IgD-negative memory B cell (primary cell): ENCODE data around the gene ZDHHC21. TPM values are rescaled to one million over a fixed set of nuclear protein-coding genes. Genes with fewer than 3 reads are reported as not detected.

Experiments
- H3K27ac Mint-ChIP-seq, 3 donors: one replicate each; pipeline ENCODE4 v1.8.0; 2020 to 2022; ENCODE audit warnings: mild to moderate bottlenecking in 3 of 3, mixed read lengths in 3 of 3, moderate library complexity in 1 of 3
- H3K27me3 Mint-ChIP-seq: one replicate; pipeline ENCODE4 v1.8.0; 2021; ENCODE audit warnings: mixed read lengths
- H3K36me3 Mint-ChIP-seq: one replicate; pipeline ENCODE4 v1.8.0; 2020; ENCODE audit warnings: mild to moderate bottlenecking, mixed read lengths
- H3K4me1 Mint-ChIP-seq, 3 donors: one replicate each; pipeline ENCODE4 v1.8.0; 2020 to 2022; ENCODE audit warnings: mixed read lengths in 3 of 3, mild to moderate bottlenecking in 1 of 3
- H3K4me3 Mint-ChIP-seq, 4 donors: one replicate each; pipeline ENCODE4 v1.8.0; 2020 to 2022; ENCODE audit warnings: mild to moderate bottlenecking in 4 of 4, mixed read lengths in 4 of 4, moderate library complexity in 3 of 4
- H3K9me3 Mint-ChIP-seq, 3 donors: one replicate each; pipeline ENCODE4 v1.8.0; 2020 to 2021; ENCODE audit warnings: mixed read lengths in 3 of 3, mild to moderate bottlenecking in 1 of 3
- polyA plus RNA-seq: library from polyadenylated mRNA; unstranded; fragments of 300-500 nt; fragmentation: Illumina TruSeq; gene quantifications from one replicate; pipeline ENCODE4 v1.2.3, GENCODE V29; 2021

Gene ZDHHC21, protein sequence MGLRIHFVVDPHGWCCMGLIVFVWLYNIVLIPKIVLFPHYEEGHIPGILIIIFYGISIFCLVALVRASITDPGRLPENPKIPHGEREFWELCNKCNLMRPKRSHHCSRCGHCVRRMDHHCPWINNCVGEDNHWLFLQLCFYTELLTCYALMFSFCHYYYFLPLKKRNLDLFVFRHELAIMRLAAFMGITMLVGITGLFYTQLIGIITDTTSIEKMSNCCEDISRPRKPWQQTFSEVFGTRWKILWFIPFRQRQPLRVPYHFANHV
- polyA plus RNA-seq: 4.0 TPM

DNA sequence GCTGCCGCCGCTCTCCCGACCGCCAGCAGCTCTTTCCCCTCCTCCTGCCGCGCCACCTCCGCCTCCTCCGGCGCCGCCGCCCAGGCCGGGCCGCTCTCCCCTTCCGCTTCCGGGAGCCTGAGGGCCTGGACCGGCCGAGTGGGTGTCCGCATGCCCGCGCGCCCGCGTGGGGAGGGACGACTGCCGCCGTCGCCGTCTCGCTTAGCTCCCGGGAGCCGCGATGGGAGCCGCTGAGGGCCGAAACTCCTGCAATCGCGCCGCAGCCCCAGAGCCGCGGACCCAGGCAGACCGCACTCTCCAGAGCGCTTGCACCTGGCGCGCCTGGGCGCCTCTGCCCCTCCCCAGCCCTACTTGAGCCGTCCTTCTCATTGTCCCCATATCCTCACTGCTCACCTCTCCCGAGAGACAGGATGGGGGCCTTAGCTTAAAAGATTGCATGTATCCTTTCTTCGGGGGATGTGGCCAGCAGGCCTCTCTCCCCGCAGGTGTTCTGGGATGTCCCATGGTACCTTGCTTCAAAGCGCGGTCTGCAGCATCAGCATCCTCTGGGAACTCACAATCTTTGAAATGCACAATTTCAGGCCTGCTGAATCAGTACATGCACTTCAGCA, at the start of gene ZDHHC21:
ZDHHC21 (minus strand) TSS at position 182 of the 611 bp plus-strand sequence. CDS start 19,092 bp downstream, outside the sequence.
- peaks cover 29 to 41% (median 38%) of the 10 kb centered on the region in 3 donors for H3K4me1 Mint-ChIP-seq
- peak within 1 kb of the TSS; percentile 76 to 98 (median 94) for H3K4me3 Mint-ChIP-seq

DNA sequence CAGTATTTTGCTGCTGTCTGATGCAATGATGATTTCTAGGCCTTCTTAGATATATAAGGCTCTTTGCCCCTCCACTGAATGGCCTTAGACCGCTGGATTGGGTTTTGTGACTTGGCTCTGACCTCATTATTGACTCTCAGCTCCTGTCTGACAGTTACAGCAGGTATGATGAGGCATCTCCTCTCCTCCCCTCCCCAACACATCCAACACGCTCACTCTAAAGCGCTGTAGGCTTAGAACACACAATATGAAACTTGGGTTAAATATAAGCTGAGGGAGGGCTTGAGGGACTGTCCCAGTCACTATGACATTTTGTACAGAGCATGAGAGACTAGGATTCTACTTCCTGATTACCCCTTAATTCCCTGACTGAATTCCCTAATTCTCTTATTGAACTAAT, 48.1 kb upstream of the ZDHHC21 start:
- H3K27me3 Mint-ChIP-seq: peaks cover 6% of the 10 kb centered on the region
- H3K27ac Mint-ChIP-seq: peak overlapping the region in 1 of 3 donors; percentile 16
- H3K4me1 Mint-ChIP-seq: no peaks in the 10 kb centered on the region
- H3K4me3 Mint-ChIP-seq: no peak overlapping the region
- H3K9me3 Mint-ChIP-seq: peaks cover 0 to 3% (median 3%) of the 10 kb centered on the region in 3 donors
- H3K36me3 Mint-ChIP-seq: no peaks in the 10 kb centered on the region

More for the DNA sequence above, at the start of gene ZDHHC21:
- no peaks in the 10 kb centered on the region for H3K9me3 Mint-ChIP-seq
- peak within 1 kb of the TSS; percentile 48 to 90 (median 63) for H3K27ac Mint-ChIP-seq
- no peaks in the 10 kb centered on the region for H3K36me3 Mint-ChIP-seq
- no peaks in the 10 kb centered on the region for H3K27me3 Mint-ChIP-seq

GRCh38 chr9:14733133-14733532, 39.9 kb upstream of the ZDHHC21 start:
- Mint-ChIP-seq H3K9me3 (no peaks in the 10 kb centered on the region), H3K4me3 (no peak overlapping the region), H3K36me3 (no peaks in the 10 kb centered on the region), H3K4me1 (no peaks in the 10 kb centered on the region), H3K27ac (no peak overlapping the region), H3K27me3 (peaks cover 12% of the 10 kb centered on the region)

GRCh38 chr9:14731294-14731981, 38.2 kb upstream of the ZDHHC21 start:
- no peaks in the 10 kb centered on the region for H3K9me3 Mint-ChIP-seq
- H3K27me3 Mint-ChIP-seq: peaks cover 10% of the 10 kb centered on the region
- peaks cover 4% of the 10 kb centered on the region for H3K36me3 Mint-ChIP-seq
- H3K4me1 Mint-ChIP-seq: no peaks in the 10 kb centered on the region
- no peak overlapping the region for H3K4me3 Mint-ChIP-seq
- H3K27ac Mint-ChIP-seq: no peak overlapping the region

DNA sequence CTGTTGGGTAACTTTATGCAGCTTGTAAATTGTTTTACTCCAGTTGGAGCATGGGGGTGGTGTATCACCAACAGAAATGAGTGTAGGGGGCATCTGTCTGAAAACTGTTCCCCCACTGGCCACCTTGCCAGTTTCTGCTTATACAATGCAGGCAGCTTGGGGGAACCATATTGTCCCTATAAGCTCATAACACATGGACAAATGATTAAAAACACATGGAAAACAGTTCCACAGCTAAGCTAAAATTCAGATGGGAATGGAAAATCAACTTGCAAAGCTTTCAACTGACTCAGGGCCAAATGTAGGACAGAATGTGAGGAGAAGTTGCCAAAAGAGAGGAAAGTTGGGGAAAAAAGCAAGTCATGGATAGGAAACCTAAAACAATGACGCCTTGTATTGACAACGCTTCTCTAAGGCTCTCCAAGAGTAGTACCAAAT, 37.2 kb upstream of the ZDHHC21 start:
- H3K27me3 Mint-ChIP-seq: peaks cover 9% of the 10 kb centered on the region
- no peak overlapping the region for H3K4me3 Mint-ChIP-seq
- H3K36me3 Mint-ChIP-seq: peaks cover 4% of the 10 kb centered on the region
- no peaks in the 10 kb centered on the region for H3K9me3 Mint-ChIP-seq
- no peak overlapping the region for H3K27ac Mint-ChIP-seq
- no peaks in the 10 kb centered on the region for H3K4me1 Mint-ChIP-seq

DNA sequence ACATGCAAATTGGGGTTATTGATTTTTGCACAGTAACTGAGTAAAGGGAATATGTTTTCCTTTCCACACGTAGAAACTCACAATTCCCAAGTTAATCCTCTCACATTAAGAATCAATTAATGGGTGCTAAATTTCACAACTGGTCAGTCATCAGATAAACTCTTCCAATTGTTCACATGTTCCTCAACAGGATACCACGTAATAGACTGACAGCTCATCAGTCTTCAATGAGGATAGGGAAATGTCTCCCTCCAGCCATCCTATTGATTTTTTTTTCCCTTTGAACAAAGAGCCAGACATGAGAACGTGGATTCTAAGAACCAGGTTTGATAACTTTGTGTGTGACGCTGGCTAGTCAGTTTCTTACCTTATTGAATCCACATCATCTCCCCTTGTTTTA, 30.1 kb upstream of the ZDHHC21 start:
- H3K27ac Mint-ChIP-seq: no peak overlapping the region
- peaks cover 0 to 2% (median 2%) of the 10 kb centered on the region in 3 donors for H3K9me3 Mint-ChIP-seq
- H3K4me3 Mint-ChIP-seq: no peak overlapping the region
- peaks cover 12% of the 10 kb centered on the region for H3K27me3 Mint-ChIP-seq
- H3K4me1 Mint-ChIP-seq: no peaks in the 10 kb centered on the region
- peaks cover 4% of the 10 kb centered on the region for H3K36me3 Mint-ChIP-seq

DNA sequence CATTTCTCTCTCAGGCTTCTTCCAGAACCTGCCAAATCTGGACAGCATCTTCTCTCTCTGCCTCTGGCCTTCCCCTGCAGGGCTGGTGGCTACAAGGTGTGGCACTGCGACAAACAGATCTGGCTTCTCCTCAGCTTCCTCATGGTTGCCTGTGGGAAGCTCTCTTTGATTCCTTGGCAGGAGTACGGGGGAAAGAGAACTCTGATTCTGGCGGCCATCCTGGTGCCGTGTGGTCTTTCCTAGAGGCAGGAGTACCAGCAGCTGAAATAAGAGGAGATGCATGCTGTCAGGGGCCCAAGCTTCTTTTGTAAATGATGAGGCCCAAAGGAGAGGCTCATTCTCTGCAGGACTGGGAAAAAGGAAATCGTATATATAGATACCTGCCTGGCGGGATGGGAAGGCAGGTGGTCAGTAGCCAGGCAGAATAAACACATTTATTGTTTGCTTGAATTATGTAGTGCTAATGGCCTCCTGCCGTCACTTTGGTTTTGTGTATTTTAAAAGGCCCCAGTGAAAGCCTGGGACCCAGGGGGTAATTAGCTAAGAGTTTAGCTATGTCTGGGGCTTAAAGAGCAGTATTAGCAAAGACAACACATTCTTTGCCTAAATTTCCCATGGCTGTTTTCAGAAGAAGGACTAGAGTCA, 29.3 kb upstream of the ZDHHC21 start, which contains the start of gene CER1:
CER1 (minus strand) TSS at position 343 of the 645 bp plus-strand sequence; CDS start at position 282, 61 bp downstream.
- Mint-ChIP-seq H3K9me3 (peaks cover 0 to 2% (median 2%) of the 10 kb centered on the region in 3 donors), H3K4me3 (no peak within 1 kb of the TSS), H3K27ac (no peak within 1 kb of the TSS), H3K36me3 (peaks cover 2% of the 10 kb centered on the region), H3K27me3 (peaks cover 14% of the 10 kb centered on the region), H3K4me1 (no peaks in the 10 kb centered on the region)

- H3K27me3 Mint-ChIP-seq: peaks cover 13% of the 10 kb centered on the region
- no peaks in the 10 kb centered on the region for H3K36me3 Mint-ChIP-seq
- no peak overlapping the region for H3K4me3 Mint-ChIP-seq
- H3K27ac Mint-ChIP-seq: no peak overlapping the region
- H3K9me3 Mint-ChIP-seq: peaks cover 0 to 2% (median 0%) of the 10 kb centered on the region in 3 donors
- no peaks in the 10 kb centered on the region for H3K4me1 Mint-ChIP-seq
These were observed 26.1 kb upstream of the ZDHHC21 start for GRCh38 chr9:14719231-14719923.

GRCh38 chr9:14715102-14715501, 21.9 kb upstream of the ZDHHC21 start:
- no peak overlapping the region for H3K27ac Mint-ChIP-seq
- peaks cover 0 to 2% (median 0%) of the 10 kb centered on the region in 3 donors for H3K9me3 Mint-ChIP-seq
- no peaks in the 10 kb centered on the region for H3K36me3 Mint-ChIP-seq
- H3K27me3 Mint-ChIP-seq: peaks cover 7% of the 10 kb centered on the region
- H3K4me1 Mint-ChIP-seq: peaks cover 5 to 12% (median 7%) of the 10 kb centered on the region in 3 donors
- H3K4me3 Mint-ChIP-seq: no peak overlapping the region

- Mint-ChIP-seq H3K27ac (no peak overlapping the region), H3K27me3 (peaks cover 4% of the 10 kb centered on the region), H3K9me3 (peaks cover 0 to 2% (median 1%) of the 10 kb centered on the region in 3 donors), H3K4me1 (peaks cover 6 to 12% (median 7%) of the 10 kb centered on the region in 3 donors), H3K36me3 (no peaks in the 10 kb centered on the region), H3K4me3 (peak overlapping the region in 1 of 4 donors; percentile 31)
These were observed 20.0 kb upstream of the ZDHHC21 start for GRCh38 chr9:14713187-14713767.

DNA sequence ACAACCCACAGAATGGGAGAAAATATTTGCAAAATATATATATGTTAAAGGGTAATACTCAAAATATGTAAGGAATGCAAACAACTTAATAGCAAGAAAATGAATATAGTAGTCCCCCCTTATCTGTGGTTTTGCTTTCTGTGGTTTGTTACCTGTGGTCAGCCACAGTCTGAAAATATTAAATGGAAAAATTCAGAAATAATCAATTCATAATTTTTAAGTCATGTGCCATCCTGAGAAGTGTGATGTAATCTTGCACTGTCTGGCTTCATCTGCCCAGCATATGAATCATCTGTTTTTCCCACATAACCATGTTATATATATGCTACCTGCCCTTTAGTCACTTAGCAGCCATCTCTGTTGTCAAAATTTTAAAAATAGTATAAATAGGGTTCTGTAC, 17.6 kb upstream of the ZDHHC21 start:
- no peak overlapping the region for H3K27ac Mint-ChIP-seq
- no peaks in the 10 kb centered on the region for H3K27me3 Mint-ChIP-seq
- no peak overlapping the region for H3K4me3 Mint-ChIP-seq
- H3K36me3 Mint-ChIP-seq: no peaks in the 10 kb centered on the region
- peaks cover 1 to 8% (median 2%) of the 10 kb centered on the region in 3 donors for H3K9me3 Mint-ChIP-seq
- peaks cover 13 to 20% (median 18%) of the 10 kb centered on the region in 3 donors for H3K4me1 Mint-ChIP-seq

DNA sequence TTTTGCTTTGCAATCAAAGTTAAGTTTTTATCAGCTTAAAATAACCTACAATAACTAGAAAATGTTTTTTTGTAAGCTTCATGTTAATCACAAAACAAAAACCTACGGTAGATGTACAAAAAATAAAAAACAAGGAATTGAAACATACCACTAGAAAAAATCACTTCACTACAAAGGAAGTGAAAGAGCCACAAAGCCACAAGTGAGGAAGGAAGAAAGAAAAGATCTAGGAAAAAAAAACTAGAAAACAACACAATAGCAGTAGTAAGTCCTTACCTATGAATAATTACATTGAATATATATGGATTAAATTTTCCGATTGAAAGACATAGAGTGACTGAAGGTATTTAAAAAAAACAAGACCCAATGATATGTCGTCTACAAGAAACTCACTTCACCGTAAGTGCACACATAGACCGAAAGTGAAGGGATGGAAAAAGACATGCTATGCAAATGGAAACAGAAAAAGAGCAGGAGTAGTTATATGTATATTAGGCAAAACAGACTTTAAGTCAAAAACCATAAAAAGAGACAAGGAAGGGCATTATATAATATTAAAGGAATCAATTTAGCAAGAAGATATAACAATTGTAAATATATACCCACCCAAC, 13.4 kb upstream of the ZDHHC21 start:
- Mint-ChIP-seq H3K4me1 (peaks cover 6 to 15% (median 8%) of the 10 kb centered on the region in 3 donors), H3K9me3 (peaks cover 6 to 18% (median 11%) of the 10 kb centered on the region in 3 donors), H3K4me3 (peak overlapping the region in 2 of 4 donors; percentile 30 to 38), H3K27ac (peak overlapping the region in 2 of 3 donors; percentile 28 to 52), H3K27me3 (no peaks in the 10 kb centered on the region), H3K36me3 (peaks cover 2% of the 10 kb centered on the region)

- peaks cover 6 to 15% (median 8%) of the 10 kb centered on the region in 3 donors for H3K4me1 Mint-ChIP-seq
- H3K27ac Mint-ChIP-seq: peak overlapping the region in 1 of 3 donors; percentile 62
- no peaks in the 10 kb centered on the region for H3K27me3 Mint-ChIP-seq
- H3K9me3 Mint-ChIP-seq: peaks cover 6 to 18% (median 11%) of the 10 kb centered on the region in 3 donors
- H3K36me3 Mint-ChIP-seq: peaks cover 2% of the 10 kb centered on the region
- peak overlapping the region in 1 of 4 donors; percentile 0 for H3K4me3 Mint-ChIP-seq
These were observed 11.8 kb upstream of the ZDHHC21 start for GRCh38 chr9:14705079-14705478.
